ENCODE data around the gene FGFBP1.
"Not testable (repeated sequence)": the region's sequence is repeated elsewhere in the genome, so short reads cannot be mapped to it uniquely, and the experiment has no call there.

The FGFBP1 gene

DNA sequence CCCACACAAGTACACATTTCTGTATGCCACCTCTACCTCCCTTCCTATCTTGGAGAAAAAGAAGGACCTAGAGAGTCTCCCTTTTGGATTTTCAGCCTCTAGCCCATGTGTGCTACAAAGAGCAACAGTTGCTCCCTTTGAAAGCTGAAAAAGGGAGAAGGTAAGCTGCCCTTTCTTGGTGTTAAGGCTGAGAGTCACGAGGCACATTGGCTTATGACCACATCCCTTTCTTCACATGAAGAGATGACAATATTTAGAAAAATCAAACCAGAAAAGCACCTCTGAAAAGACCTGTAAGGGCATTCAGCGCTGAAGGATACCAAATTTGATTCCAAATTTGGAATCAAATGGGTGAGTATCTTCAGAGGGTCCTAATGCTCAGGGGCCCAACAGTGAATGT is 6.4 kb upstream of the FGFBP1 start:
- no peak for DNase-seq

DNA sequence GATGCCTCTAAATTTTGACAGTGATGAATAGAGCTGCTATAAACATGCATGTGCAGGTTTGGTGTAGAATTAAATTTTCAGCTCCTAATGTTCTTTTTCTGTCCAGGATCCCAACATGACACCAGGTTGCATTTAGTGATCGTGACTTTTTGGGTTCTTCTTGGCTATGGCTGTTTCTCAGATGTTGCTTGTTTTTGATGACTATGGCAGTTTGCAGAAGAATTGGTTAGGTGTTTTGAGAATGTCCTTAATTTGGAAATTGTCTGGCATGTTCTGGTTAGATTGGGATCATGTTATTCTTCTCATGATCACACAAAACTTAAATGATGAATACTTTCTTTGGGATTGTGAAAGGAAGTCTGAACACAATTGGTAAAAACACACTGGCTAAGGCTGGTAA is 3.7 kb upstream of the FGFBP1 start:
- DNase-seq = no peak

DNA sequence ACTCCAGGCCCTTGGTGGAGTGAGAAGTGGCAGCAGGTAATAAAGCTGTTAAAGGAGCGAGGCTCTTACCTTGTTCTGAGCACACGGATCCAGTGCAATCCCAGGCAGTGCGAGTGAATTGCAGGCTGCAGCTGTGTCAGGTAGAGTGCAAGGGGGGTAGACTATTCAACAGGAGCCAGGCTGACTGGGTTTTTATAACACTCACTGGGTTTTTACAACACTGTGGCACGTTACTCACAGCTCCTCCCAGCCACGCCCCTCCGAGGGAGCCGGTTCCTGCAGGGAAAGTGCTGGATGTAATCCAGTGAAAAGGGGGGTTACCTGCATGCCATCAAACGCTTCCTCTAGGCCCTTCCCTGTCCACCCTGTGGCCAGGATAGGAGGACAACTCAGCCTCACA is 358 bp downstream of the FGFBP1 start:
- DNase-seq = no peak

DNA sequence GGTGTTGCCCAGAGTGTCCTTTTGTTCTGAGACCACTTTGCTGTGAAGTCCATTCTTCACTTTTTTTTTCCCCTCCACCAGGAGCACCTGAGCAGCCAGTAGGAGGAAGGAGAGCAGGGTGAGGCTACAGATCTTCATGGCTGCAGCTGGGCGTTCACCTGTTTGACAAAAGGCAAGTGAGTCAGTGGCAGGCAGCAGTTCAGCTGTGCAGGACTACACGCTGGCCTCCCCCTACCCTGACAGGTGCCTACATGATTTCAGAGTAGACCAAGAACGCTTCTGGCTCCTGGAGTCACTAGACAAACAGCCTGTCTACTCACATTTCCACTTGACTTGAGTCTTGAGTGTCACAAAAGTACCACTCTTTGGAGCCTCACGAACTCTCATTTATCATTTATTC is 2.0 kb downstream of the FGFBP1 start:
- DNase-seq = no peak

DNA sequence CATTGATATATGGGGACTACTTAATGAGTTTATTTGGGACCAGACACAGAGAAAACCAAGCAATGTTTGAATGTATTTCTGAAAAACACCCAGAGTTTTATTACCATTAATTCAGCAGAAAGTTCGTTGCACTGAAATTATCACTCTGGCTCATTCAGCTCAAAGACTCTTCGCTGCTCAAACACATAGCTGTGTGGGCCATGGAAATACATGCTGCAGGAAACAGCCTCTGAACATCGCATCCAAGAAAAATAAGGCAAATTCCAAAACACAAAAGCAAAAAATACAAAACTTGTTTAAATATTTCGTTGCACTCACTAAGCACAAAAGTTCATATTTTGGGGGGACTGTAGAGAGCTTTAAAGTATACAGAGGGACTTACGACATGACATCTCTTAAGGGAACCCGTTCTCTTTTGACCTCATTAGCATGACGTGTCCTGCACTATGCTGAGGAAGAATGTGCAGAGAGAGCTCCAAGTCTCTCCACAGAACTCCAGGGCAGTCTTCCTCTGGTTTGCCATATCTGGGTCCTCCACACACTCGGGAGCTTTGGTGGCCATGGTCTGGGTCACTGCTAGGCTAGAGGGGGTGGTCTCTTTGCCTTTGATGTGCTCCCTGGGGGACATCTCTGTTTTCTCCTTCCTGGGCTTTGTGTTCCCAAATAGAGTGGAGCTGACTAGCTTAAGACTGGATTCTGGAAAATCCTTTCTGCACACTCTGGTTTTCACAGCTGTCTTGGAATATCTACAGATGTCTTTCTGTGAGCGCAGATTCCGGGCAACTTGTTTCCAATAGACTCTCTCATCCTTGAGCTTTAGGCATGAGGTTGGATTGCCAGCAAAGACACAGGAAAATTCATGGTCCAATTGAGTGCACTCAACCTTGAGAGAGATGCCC is 2.8 kb downstream of the FGFBP1 start:
- DNase-seq = no peak

DNA sequence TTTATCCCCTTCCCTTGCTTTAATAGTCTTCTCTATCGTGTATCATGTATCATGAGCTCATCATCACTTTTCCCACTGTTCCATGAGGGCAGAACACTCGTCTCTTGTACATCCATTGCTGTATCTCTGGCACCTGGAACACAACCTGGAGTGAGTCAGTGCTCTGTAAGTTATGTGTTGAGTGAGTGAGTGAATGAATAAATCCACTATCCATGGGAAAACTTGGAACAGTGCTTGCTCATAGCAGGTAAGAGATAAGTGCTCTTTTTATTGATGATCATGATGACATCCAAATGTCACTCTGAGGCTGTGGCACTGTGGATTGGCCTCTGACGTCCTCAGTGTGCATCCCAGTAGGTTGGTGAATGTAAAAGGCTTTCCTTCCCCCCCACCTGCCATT is 4.3 kb downstream of the FGFBP1 start:
- no peak for DNase-seq

DNA sequence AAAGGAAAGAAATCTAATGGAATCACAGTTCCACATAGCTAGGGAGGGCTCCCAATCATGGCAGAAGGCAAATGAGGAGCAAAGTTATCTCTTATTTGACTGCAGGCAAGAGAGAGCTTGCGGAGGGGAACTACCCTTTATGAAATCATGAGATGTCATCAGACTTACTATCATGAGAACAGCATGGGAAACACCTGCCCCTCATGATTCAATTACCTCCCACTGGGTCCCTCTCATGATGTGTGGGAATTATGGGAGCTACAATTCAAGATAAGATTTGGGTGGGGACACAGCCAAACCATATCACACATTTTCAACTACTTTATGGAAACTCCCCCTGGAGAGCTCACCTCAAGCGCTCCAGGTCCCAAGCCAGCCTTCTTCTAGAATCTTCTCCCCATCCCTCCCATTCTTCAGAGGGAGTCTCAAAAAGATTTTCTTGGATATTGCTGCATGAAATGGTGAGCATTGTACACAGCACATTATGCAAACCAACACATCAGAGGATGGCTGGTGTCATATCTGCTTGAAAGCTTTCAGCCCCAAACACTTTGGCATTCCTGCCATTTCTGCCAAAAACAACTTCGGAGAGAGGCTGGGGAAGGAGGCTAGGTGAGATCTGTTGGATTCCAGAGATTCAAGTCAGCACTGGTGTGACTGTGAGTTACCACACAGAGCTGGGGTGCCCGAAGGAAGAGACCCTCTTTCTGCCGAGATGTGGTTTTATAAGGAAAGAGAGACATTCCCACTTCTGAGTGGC is 6.9 kb downstream of the FGFBP1 start:
- DNase-seq = no peak

DNA sequence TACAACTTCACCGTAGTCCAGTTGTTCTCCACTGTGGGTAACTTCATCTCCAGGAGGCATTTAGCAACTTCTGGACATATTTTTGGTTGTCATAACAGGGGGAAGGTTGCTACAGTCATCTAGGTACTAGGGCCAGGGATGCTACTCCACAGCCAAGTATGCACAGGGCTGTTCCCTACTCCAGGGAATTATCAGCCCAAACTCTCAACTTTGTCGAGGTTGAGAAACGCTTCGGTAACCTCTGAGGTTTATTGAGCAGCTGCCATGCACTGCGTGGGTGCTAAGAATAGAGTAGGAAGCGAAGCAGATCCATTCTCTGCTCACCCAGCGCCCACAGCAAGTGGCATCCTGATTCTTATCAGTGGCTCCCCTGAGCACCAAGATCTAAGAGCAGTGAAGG is 8.2 kb downstream of the FGFBP1 start:
- no peak for DNase-seq

DNA sequence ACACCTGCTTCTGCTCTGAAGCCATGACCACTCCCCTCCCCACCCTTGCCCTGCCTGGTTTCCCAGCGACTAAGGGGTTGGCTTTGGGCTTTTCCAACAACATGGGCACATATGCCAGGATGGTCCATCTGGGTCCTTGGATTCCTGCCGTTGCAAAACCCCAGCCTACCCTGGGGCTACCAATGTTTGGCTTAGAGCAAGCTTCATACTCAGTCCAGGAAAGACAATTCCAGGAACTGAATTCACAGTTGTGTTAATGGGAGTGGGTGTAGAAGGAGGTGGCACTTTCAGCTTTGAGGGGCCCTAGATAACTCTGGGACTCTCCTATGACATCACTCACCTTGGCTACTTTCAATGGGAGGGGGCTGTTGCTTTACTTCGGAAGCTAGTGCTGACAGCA is 9.0 kb downstream of the FGFBP1 start:
- DNase-seq = no peak

DNA sequence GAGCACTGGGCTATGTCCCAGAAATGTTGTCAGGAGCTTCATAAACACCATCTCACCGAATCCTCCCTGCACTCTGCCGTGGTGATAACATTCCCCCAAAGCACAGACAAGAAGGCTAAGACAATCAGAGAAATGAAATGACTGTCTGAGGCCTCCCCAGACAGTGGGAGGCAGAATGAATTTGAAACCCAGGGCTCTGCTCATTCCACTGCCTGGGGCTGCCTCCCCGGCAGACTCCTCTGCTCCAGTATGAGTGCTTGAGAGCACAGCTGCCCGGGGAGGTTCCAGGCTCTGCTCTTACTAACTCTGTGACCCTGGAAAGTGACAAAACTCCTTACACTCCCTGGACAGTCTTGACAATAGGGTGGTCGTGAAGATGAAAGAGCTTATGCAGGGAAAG is 9.7 kb downstream of the FGFBP1 start:
- DNase-seq = no peak

DNA sequence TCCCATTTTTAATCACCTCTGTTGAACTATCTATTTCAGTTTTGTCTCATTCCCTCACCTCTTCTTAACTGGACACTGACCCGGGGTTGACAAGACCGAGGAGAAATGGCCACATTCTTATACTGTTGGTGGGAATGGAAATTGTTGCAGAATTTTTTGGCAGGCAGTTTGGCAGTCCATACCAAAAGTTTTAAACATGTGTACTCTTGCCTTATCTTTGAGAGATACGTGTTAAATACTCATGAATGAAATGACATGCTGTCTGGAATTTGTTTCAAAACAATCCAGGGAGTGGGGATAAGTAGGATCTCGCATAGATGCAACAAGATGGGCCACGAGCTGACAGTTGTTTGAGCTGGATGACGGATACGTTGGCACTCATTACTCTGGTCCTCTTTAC is 12.1 kb downstream of the FGFBP1 start:
- no peak for DNase-seq

DNA sequence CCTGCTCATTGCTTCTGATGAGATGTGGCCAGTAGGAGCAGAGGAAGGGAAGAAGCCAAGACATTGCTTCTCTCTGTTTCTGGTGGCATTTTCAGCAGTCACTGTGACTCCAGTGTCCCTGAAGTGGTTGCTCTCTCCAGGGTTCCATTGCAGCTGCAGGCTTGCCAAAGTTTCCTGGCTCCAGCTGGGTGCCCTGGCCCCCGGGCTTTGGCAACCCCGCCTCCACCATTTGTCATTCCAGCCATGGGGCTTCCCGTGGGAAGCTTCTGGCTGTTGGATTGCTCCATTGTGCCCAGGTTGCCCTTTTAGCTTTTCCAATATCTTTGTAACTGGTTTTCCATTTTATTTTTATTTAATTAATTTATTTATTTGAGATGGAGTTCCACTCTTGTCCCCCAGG is 12.7 kb downstream of the FGFBP1 start:
- no peak for DNase-seq

DNA sequence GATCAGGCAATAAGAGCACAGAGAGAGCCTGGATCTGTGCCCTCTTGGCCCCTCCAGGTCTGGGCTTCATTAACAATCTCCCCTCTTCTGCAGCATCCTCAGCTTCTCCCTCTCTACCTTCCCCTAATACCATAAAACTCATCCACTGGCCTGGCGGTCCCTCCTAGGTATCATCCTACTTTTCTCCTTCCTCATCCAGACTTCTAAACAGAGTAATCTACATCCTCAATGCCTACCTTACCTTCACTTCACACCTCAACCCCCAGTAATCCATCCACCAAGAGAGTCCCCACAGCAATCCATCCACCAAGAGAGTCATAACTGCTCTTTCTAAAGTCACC is 17.0 kb downstream of the FGFBP1 start:
- no peak for DNase-seq

DNA sequence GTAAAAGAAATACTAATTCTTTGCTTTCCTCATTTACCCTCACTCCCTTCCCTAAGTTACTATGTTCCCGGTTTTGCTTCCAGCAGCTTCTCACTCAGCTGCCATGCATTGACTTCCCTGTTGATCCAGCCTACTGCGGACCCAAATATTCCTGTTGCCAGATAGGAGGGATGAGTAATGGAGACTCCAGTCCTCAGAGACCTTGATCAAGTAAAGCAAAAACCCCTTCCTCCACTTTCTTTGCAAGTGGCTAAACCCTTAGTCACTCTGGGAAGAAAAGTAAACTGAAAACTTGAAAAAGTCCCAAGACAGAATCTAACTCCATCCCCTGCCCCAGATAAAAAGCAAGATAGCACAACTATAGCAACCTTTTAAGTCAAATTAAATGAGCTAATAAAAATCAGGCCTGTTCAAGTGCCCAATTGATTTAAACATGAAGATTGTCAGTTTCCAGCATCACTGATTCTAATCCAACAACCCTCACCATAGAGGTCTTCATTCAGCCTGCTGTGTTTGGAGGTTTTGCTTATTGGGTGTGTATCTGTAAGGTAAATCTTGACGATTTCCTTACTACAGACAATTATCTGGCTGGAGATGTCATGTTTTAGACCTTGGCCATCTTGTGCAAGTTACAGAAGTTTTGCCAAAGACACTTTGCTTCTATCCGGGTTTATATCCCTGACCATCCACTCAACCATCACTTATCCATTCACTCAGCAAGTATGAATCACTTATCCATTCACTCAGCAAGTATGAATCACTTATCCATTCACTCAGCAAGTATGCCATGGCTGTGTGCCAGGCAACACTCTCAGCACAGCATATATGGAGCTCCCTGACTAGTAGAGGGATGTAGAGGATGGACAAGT is 17.6 kb downstream of the FGFBP1 start:
- no peak for DNase-seq

DNA sequence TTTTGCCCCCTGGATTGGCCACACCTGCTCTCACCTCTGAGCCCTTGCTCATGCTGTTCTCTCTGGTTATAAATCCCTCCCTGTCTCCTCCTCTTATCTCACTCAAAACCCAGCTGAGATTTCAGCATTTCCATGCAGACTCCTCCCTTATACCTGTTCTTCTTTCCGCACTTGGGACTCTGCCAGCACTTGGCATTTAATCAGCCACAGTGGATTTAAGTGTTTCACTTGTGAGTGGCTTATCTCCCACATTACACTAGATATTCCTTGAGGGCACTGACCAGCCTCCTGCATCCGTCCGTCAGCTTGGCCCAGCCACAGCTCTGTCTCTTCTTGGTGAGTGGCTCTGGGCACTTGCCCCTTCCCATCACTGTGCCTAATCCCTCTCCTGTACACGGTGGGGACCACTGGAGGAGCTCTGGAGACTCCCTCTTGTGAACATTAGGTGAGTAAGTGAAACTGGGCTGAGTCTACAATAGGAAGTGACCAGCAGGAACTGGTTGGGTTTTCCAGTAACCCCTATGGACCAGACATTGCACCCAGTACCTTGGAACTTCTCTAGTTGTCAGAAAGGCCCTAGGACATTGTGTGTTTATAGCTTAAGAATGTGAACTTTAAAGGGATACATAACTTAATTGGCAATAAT is 19.9 kb downstream of the FGFBP1 start:
- no peak for DNase-seq

DNA sequence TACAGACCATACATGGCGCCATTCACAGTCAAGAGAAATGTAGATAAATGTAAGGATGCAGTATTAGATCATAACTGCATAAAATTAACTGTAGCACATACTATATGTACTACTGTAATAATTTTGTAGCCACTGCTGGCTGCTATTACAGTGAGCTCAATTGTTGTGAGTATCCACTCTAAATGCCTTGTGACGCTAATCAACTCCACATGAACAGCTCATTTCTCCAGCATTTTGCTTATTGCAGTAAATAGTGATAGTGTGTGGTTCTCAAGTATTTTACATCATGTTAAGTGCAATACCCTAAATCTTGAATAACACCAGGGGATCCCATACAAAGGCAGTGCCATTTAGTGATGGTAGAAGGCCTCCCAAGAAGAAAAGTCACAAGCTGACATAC is 21.2 kb downstream of the FGFBP1 start:
- DNase-seq = no peak

DNA sequence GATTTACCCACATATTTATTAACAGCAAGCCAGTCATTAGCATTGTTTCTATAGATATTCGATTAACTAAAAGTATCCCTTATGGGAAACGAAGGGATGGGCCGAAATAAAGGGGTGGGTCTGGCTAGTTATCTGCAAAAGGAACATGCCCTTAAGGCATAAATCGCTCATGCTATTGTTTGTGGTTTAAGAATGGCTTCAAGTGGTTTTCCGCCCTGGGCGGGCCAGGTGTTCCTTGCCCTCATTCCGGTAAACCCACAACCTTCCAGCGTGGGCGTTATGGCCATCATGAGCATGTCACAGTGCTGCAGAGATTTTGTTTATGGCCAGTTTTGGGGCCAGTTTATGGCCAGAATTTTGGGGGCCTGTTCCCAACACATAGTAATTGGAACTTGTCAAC is 22.2 kb downstream of the FGFBP1 start:
- not testable (repeated sequence) for DNase-seq

DNA sequence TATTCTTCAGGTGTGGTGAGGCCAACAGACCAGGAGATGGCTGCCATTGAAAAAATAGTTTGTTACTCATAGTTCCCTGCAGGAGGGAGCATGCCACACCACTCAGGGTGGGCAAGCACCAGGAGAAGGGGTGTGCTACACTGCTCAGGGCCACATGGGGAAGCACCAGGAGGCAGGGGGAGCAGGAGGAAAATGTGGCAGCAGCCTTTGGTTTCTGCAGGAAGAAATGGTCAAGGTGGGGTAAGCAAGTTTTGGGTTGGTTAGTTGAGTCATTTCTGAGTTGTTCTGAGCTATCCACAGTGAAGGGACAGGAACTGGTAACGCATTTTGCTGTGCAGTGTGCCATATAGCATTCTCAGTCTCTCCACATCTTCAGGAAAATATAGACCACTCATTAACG is 23.8 kb downstream of the FGFBP1 start:
- DNase-seq = no peak

DNA sequence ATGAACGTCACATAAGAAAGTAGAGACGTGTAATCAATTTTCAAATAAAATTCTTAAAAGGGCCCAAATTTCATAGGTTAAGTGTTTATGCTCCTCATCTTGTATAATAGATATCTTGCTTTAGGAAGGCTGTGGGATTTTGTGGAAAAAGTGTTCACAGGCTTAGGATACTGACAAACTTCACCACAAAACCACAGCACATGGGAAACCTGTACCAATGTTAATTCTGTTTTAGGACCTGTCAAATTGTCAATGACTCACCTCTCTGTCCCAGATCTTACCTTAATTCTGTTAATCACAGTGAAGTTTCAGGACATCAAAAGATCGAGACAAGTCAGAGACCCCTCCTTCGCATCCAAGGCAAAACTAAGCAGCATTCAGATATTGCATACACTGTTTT is 24.2 kb downstream of the FGFBP1 start:
- DNase-seq = no peak

DNA sequence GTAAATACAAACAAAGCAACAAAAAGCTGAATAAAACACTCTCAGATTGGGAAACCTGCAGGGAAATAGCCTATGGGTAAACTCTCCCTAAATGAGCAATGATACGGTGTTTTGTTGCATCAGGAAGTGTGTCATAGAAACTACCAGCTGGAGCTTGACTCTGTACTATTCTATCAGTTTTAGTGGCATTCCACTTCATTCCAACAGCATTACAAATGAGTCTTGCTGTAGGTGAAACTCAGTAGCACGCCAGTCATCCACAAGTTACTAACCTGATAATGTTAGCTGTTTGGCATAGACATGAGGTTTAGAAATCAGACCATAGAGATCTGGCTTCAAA is 24.9 kb downstream of the FGFBP1 start:
- DNase-seq = no peak

DNA sequence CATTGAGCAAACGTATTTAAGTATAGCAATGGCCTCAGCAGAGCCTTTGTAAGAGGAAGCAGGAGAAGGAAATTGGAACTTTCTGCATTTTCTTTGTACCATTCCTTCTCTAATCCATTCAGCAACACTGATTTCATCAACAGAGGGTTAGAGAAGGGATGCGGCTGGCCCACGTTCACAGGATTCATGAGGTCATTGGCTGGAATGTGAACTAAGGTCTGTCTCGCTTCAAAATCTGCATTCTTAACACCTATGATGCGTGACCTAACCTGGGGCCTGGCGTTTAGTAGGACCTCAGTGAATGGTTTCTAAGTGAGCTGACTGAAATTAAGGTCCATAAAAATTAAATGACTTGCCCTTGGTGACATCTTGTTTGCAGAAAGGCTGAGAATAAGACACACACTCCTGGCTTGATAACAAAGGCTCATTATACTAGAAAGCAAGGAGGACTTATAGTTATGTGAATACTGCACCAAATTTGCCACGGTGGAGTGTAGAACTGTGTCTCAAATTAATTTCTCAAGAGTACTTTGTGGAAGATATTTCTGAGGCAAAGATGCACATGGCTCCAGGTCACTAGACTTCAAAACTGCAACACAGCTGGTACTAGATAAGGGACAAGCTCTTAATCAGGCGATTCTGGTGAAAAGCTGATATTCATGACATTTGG is 25.4 kb downstream of the FGFBP1 start:
- DNase-seq = no peak

DNA sequence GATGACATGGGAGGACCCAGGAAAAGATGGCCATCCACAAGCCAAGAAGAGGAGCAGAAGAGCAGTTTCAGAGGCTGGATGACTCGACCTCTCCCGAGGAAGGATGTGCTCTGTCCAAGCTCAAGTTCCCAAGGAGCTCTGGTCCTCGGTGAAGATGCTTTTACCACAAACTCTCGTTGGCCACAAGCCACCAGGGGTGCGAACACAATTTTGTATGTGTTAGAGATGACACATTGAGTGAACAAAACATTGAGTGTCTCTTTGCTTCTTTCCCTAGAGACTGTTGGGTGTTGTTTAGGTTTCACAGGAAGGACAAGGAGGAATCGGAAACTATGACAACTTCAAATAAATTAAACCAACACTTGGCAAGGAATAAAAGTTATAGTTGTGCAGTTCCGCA is 26.3 kb downstream of the FGFBP1 start:
- no peak for DNase-seq
